SK-N-MC (cell line): ENCODE data around the gene TSR1.

Experiments
- EZH2 ChIP-seq: fragments of 200-600 bp; sonication (generic); IDR thresholded peaks from one replicate; pipeline ENCODE4 v1.6.1; 2017; ENCODE audit warnings: antibody characterized with exemption
- POLR2AphosphoS5 ChIP-seq: IDR thresholded peaks from 2 replicates; pipeline ENCODE4 v1.6.1; 2012; ENCODE audit warnings: mild to moderate bottlenecking, low read depth, low read length, borderline replicate concordance

DNA sequence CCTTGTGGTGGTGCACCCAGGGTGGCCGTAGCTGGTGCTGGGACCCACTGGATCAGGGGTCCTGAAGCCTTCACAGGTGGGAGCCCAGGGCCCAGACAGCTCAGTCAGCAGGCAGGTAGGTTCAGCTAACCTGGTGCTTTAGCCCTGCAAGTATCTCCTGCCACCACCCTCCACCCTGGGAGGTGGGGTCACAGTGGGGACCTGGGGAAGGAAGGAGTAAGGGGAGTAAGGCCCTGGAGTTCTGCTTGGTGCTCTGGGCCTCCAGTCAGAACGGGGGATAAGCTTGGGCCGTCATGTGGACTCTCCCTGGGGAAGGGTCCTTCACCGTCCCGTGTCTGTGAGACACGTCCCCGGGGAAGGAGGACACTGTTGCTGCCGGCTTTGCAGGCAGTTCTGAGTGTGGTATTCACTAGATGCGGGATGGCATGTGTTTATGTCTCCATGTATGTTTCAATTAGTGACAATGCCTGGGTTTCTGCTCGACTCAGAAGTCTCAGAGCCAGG lies 21.7 kb upstream of the TSR1 start:
- TF ChIP-seq POLR2AphosphoS5: no peak
- TF ChIP-seq EZH2: no peak
